ENCODE measurements around the gene SPIN1.

Gene SPIN1

GRCh38 chr9:88387036-88387551, 1.1 kb upstream of the SPIN1 start:
- peaks cover 32% of the 10 kb centered on the region for H3K79me2 ChIP-seq (ENCODE audit: insufficient read depth, low read length)
- H3K9me3 ChIP-seq (ENCODE audit: insufficient read depth, low read length, severe bottlenecking): no peaks in the 10 kb centered on the region
- peaks cover 29% of the 10 kb centered on the region for H3K4me1 ChIP-seq (ENCODE audit: insufficient read depth, low read length)
- H3K27me3 ChIP-seq (ENCODE audit: insufficient read depth, low read length, poor library complexity): no peaks in the 10 kb centered on the region
- ATAC-seq (ENCODE audit: insufficient read depth, low read depth) (no peak), DNase-seq (no peak)
- peaks cover 18% of the 10 kb centered on the region for H4K20me1 ChIP-seq (ENCODE audit: insufficient read depth, low read length)
- no peak for TF ChIP-seq EZH2 (IDR thresholded peaks at IDR 0.05; ENCODE audit: borderline replicate concordance, low read depth, low read length, severe bottlenecking)
- no peak for TF ChIP-seq CTCF (IDR thresholded peaks at IDR 0.05; ENCODE audit: borderline replicate concordance, extremely low read depth, low read length, poor library complexity, severe bottlenecking)
- no peak overlapping the region; the same call in 1 of the 2 replicates for H3K4me2 ChIP-seq (ENCODE audit: insufficient read depth, low read length)
- H3K4me3 ChIP-seq (ENCODE audit: low read depth in 1 of 2, low read length in 2 of 2): no peak overlapping the region
- no peak overlapping the region for H3K9ac ChIP-seq (ENCODE audit: low read depth, low read length)
- no peak overlapping the region for H3K27ac ChIP-seq (ENCODE audit: low read length)
- peaks cover 8% of the 10 kb centered on the region for H3K36me3 ChIP-seq (ENCODE audit: insufficient read depth, low read length)
- no peak overlapping the region for H2AFZ ChIP-seq (ENCODE audit: low read depth, low read length)

GRCh38 chr9:88387552-88388202, 567 bp upstream of the SPIN1 start:
- TF ChIP-seq CTCF (IDR thresholded peaks at IDR 0.05; ENCODE audit: borderline replicate concordance, extremely low read depth, low read length, poor library complexity, severe bottlenecking) (no peak), EZH2 (IDR thresholded peaks at IDR 0.05; ENCODE audit: borderline replicate concordance, low read depth, low read length, severe bottlenecking) (no peak)
- H2AFZ ChIP-seq (ENCODE audit: low read depth, low read length): peak overlapping the region; percentile 84
- no peak overlapping the region for H3K27ac ChIP-seq (ENCODE audit: low read length)

GRCh38 chr9:88388886-88389605, 802 bp downstream of the SPIN1 start:
- Histone ChIP-seq H3K9ac (ENCODE audit: low read depth, low read length) (peak overlapping the region; percentile 82), H3K4me1 (ENCODE audit: insufficient read depth, low read length) (peaks cover 34% of the 10 kb centered on the region), H4K20me1 (ENCODE audit: insufficient read depth, low read length) (peaks cover 33% of the 10 kb centered on the region), H3K27me3 (ENCODE audit: insufficient read depth, low read length, poor library complexity) (no peaks in the 10 kb centered on the region), H3K9me3 (ENCODE audit: insufficient read depth, low read length, severe bottlenecking) (no peaks in the 10 kb centered on the region), H3K27ac (ENCODE audit: low read length) (peak overlapping the region; percentile 85), H3K4me3 (ENCODE audit: low read depth in 1 of 2, low read length in 2 of 2) (peak overlapping the region; percentile 96 to 97), H2AFZ (ENCODE audit: low read depth, low read length) (peak overlapping the region; percentile 77), H3K36me3 (ENCODE audit: insufficient read depth, low read length) (peaks cover 8% of the 10 kb centered on the region), H3K79me2 (ENCODE audit: insufficient read depth, low read length) (peaks cover 52% of the 10 kb centered on the region), H3K4me2 (ENCODE audit: insufficient read depth, low read length) (peak overlapping the region; percentile 82)
- DNase-seq (peak; percentile 59), ATAC-seq (ENCODE audit: insufficient read depth, low read depth) (peak; percentile 66)
- no peak for TF ChIP-seq EZH2 (IDR thresholded peaks at IDR 0.05; ENCODE audit: borderline replicate concordance, low read depth, low read length, severe bottlenecking)
- TF ChIP-seq CTCF (IDR thresholded peaks at IDR 0.05; ENCODE audit: borderline replicate concordance, extremely low read depth, low read length, poor library complexity, severe bottlenecking): no peak

More at GRCh38 chr9:88387552-88388202, 567 bp upstream of the SPIN1 start:
- Histone ChIP-seq H3K9me3 (ENCODE audit: insufficient read depth, low read length, severe bottlenecking) (no peaks in the 10 kb centered on the region), H3K79me2 (ENCODE audit: insufficient read depth, low read length) (peaks cover 38% of the 10 kb centered on the region), H3K4me1 (ENCODE audit: insufficient read depth, low read length) (peaks cover 34% of the 10 kb centered on the region), H3K4me3 (ENCODE audit: low read depth in 1 of 2, low read length in 2 of 2) (peak overlapping the region in 1 of 2 experiments; percentile 97; a peak in 2 of 4 replicates), H4K20me1 (ENCODE audit: insufficient read depth, low read length) (peaks cover 24% of the 10 kb centered on the region), H3K27me3 (ENCODE audit: insufficient read depth, low read length, poor library complexity) (no peaks in the 10 kb centered on the region), H3K9ac (ENCODE audit: low read depth, low read length) (peak overlapping the region; percentile 82), H3K4me2 (ENCODE audit: insufficient read depth, low read length) (peak overlapping the region; percentile 78), H3K36me3 (ENCODE audit: insufficient read depth, low read length) (peaks cover 8% of the 10 kb centered on the region)
- DNase-seq (no peak), ATAC-seq (ENCODE audit: insufficient read depth, low read depth) (peak; percentile 2; the same call in 1 of the 3 replicates)
